ENCODE measurements around the gene IRF2BP2. TPM values are rescaled to one million over a fixed set of nuclear protein-coding genes. Genes with fewer than 3 reads are reported as not detected.

IRF2BP2 gene
- total and polyA plus RNA-seq, 10 of the 15 experiments (the other 5 are each of a cell fraction or from before 2014, with no cell fraction given): 7.5 to 114 (median 52.3) TPM

GRCh38 chr1:234608025-234608910 is 1.7 kb downstream of the IRF2BP2 start (continued):
- TF ChIP-seq BCLAF1 (IDR thresholded peaks at IDR 0.05): 0 out of 2 replicates have a peak, but pooled peaks have one; percentile 38
- peak; percentile 90 for TF ChIP-seq HDGF (IDR thresholded peaks at IDR 0.05)
- TF ChIP-seq PAX8 (IDR thresholded peaks at IDR 0.05): no peak
- no peak for TF ChIP-seq ELK1 (IDR thresholded peaks at IDR 0.05; ENCODE audit: low read depth, low read length)
- TF ChIP-seq ZBTB33 (IDR thresholded peaks at IDR 0.05): no peak
- peak; percentile 92 for TF ChIP-seq SMAD1 (IDR thresholded peaks at IDR 0.05; ENCODE audit: low read depth, partially characterized antibody)
- no peak for TF ChIP-seq BRCA1 (IDR thresholded peaks at IDR 0.05; ENCODE audit: low read depth, low read length)
- 0 out of 2 replicates have a peak, but pooled peaks have one; percentile 67 for TF ChIP-seq SIN3A (IDR thresholded peaks at IDR 0.05; ENCODE audit: low read depth, low read length)
- peak; percentile 76; the same call in 2 of the 3 replicates for TF ChIP-seq POU2F2 (IDR thresholded peaks at IDR 0.05; ENCODE audit: borderline replicate concordance, low read depth, low read length)
- TF ChIP-seq ATF2 (IDR thresholded peaks at IDR 0.05; ENCODE audit: low read length): no peak
- 0 out of 2 replicates have a peak, but pooled peaks have one; percentile 50 for TF ChIP-seq ZNF592 (IDR thresholded peaks at IDR 0.05)
- peak; percentile 80 for TF ChIP-seq ATF7 (IDR thresholded peaks at IDR 0.05; ENCODE audit: low read depth)
- peak; percentile 58; the same call in 1 of the 2 replicates for TF ChIP-seq IRF4 (IDR thresholded peaks at IDR 0.05; ENCODE audit: low read depth, low read length)
- no peak for TF ChIP-seq ZNF274 (IDR thresholded peaks at IDR 0.05; ENCODE audit: insufficient read depth, insufficient read length)
- TF ChIP-seq TCF3 (IDR thresholded peaks at IDR 0.05; ENCODE audit: borderline replicate concordance, insufficient read depth, low read depth, low read length): no peak
- peak; percentile 13; the same call in 1 of the 2 replicates for TF ChIP-seq DPF2 (IDR thresholded peaks at IDR 0.05)
- no peak for TF ChIP-seq FOS (IDR thresholded peaks at IDR 0.05; ENCODE audit: borderline replicate concordance, extremely low read depth, insufficient read length)
- no peak for TF ChIP-seq GABPA (IDR thresholded peaks at IDR 0.05; ENCODE audit: low read depth)
